COLO668 (cell line): Measurements from ENCODE around the gene COL23A1.
"Not testable (repeated sequence)": the region's sequence is repeated elsewhere in the genome, so short reads cannot be mapped to it uniquely, and the experiment has no call there.

ENCODE experiments used
- DNase-seq: peaks from one replicate; lab custom pipeline; 2025; ENCODE audit not compliant: unreplicated experiment; lab: John Stamatoyannopoulos, UW

The COL23A1 gene

DNA sequence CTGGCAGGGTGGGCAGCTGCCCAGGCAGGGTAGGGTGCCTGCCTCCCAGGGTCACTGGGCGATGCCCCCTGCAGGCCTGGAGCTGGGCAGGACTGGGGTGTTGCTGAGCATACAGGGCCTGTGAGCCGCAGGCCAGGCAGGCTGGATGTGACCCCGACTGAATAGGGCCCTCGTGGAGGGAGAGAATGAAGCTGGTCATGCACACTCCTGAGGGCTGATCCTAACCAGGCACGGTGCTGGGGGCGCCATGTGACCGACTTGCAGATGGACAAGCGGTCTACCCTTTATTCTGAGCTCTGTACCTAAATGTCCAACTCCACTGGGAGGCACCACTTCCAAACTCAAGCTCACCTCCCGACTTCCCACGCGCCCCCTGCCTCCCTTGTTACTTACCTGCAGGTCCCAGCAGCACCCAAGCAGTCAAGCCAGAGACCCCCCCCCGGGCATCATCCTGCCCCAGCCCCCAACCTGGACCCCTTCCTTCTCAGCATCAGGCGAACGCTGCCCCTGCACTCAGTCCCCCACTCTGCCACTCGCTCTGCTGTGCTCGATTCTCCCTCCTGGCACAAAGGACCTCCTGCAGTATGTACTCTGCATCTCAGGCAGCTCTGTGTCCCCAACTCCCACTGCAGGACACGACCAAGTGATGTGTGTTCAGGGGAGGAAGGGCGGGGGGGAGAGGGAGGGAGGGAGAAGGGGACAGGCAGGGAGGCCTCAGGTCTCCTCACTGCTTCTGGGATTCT is 280.8 kb downstream of the COL23A1 start:
- no peak for DNase-seq

- DNase-seq, result no peak
These were observed 281.6 kb downstream of the COL23A1 start for GRCh38 chr5:178308541-178309092.

DNA sequence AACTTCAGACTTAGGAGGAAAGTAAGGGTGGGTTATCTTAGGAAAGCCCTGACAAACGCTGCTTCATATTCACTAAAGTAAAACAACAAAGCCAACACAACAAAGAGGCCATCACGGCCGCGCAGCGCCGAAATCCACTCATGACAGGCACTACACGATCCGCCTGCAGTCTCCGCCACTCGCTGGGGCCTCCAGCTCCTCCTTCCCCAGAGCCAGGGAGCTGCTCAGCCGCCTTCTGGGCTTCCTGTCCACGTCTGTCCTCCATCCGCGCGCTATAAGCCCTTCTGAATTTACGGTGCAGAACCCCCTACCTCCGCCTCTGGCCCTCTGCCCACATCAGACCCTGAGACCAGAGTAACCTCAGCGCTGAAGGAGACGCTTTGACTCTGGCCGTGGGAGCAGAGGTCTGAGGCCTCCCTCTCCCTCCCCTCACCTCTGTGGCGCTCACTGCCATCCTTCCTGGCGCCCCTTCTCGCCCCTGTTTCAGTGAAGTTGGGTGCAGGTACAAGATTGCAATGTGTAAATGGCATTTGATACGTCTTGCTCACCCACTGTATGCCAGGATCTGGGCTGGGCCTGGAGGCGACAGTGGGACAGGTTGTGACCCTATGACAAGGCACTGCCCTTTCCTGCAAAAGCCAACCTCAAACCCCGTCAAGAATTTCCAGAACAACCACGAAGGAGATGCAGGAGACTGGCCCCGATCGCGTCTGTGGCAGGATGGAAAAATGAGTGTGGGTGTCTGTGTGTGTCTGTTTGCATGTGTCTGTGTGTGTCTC is 282.7 kb downstream of the COL23A1 start:
- no peak for DNase-seq

DNA sequence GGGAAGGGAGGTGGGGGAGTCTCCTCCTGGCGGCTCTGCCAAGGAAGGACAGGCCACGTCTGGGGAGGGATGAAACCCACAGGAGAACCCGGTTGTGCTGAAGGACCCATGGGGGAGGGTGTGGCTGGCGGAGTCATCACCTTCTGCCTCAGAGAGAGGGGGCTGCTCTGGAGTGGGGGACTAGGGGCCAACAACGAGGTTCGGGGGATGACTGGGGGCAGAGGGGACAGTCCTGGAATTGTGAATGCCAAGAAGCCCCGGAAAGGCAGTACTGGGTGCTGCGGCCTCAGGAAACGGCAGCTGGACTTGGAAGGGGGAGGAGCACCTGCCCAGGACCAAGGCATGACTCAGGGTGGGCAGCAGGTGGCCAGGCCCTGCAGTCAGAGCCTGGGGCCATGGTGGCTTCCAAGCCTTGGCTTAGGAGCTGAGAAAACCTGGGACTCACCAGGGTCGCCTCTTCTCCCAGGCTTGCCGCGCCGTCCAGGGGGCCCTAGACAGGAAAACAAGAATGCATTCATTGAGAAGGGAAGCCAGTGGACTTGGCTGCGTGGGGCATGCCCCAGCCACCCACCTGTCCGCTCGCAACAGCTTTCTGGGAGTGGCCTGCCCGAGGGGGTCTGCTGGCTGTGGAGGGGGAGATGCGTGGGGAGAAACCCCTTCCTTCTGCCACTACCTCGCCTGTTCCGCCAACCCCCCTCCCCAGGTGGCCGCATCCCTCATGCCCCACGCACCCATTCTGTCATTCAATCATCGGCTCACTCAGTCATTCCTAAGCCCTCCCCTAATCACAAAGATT is 283.6 kb downstream of the COL23A1 start:
- no peak for DNase-seq

- no peak for DNase-seq
These were observed 284.4 kb downstream of the COL23A1 start for GRCh38 chr5:178305801-178306200.

DNA sequence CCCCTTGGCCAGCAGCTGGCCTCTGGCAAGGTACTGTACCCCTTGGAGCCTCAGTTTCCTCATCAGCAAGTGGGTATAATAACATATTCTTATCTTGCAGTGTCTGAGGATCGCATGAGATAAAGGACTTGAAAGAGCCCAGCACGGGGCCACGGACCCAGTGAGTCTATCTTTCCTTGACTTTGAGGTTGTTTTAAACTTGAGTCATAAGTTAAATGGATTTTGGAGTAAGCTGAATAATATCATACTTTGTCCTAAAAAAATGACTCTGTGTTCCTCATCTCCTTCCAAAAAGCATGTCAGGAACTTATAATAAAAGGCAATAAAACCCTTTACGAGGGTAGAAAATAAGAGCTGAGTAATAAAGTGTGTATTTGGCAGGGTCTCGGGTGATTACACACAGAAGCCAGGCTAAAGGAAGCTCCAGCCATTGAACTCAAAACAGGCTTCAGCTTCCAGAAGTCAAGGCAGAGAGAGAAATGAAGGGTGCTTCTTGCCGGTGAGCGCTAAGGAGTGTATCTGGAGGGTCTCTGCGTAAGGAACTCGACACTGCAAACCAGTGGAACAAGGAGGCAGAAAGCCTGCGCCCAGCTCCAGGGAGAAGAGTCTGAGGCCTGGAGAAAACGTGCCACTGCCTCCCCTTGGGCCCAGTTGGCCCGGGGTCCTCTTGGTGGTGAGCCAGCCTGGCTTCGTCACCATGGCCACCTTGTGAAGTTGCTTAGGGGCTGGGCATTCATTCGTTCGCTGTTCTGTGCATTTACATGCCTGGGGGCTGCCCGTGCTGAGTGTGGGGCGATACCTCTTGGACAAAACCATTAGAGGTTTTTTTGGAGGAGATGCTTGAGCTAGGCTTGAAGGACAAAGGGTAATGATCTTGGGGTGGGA is 285.2 kb downstream of the COL23A1 start:
- DNase-seq, result no peak

DNA sequence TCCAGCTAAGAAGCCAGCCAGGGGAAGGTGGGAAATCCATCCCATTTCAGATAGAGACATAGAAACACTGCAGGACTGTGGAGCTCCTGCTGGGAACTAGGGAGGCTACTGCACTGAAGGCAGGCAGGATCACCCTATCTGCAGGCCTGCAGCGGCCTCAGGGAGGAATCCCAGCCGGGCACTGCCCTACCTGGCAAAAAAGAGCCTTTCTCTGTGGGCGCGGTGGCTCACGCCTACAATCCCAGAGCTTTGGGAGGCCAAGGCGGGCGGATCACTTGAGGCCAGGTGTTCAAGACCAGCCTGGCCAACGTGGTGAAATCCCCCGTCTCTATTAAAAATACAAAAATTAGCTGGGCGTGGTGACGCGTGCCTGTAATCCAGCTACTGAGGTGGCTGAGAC is 286.2 kb downstream of the COL23A1 start:
- no peak for DNase-seq

DNA sequence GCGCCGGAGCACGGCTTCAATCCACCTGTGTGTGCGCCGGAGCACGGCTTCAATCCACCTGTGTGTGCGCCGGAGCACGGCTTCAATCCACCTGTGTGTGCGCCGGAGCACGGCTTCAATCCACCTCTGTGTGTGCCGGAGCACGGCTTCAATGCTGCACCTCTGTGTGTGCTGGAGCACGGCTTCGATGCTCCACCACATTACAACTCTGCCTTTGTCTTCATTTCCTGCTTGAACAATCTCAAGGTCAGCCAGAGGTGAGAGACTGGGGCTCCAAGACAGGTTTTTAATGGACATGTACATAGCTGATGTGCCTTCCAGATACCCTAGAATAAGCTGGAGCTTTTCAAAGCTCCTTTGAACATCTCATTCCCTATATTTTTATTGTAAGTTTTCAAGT is 287.9 kb downstream of the COL23A1 start:
- not testable (repeated sequence) for DNase-seq

- DNase-seq, result no peak
These were observed 288.6 kb downstream of the COL23A1 start for GRCh38 chr5:178301641-178302040.

GRCh38 chr5:178298283-178298807 is 291.8 kb downstream of the COL23A1 start:
- no peak for DNase-seq

GRCh38 chr5:178297751-178298150 is 292.4 kb downstream of the COL23A1 start:
- DNase-seq, result no peak

DNA sequence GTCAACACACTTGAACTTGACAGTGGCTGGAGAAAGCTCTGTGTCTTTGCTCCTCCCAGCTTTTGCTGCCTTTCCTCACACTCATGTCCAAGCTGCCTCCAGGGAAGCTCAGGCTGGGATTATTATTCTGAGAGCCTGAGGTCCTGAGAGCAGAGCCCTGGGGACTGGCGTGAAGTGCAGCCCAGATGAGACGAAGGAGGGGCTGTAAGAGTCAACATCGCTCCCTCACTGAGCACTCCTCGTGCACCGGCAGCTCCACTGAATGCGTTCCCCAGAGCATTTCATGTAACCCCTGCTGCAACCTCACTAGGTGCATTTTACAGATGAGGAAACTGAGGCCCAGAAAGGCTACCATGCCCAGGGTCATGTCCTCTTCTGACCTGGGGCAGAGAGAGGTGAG is 294.1 kb downstream of the COL23A1 start:
- no peak for DNase-seq

- DNase-seq, result no peak
These were observed 294.6 kb downstream of the COL23A1 start for GRCh38 chr5:178295589-178295988.

DNA sequence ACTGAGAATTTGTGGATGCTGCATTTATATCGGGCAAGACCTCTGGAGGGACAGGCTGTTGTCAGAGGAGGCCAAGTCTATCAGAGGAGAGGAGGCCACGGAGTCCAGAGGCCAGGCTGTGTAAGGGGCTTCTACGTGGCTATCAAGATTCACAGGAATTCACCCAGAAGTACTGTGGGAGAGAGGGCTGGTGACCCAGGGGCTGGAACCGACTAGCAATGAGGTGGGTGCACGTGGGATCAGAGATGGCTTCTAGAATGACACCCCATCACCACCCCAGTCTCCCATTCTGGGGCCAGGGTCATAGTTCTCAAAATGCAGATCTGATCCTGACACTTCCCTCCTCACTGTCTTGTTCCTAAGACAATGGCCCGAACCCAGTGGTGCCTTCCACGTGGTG is 296.4 kb downstream of the COL23A1 start:
- DNase-seq, result no peak

GRCh38 chr5:178293400-178293799 is 296.8 kb downstream of the COL23A1 start:
- DNase-seq, result no peak

- DNase-seq, result no peak
These were observed 297.4 kb downstream of the COL23A1 start for GRCh38 chr5:178292826-178293205.

DNA sequence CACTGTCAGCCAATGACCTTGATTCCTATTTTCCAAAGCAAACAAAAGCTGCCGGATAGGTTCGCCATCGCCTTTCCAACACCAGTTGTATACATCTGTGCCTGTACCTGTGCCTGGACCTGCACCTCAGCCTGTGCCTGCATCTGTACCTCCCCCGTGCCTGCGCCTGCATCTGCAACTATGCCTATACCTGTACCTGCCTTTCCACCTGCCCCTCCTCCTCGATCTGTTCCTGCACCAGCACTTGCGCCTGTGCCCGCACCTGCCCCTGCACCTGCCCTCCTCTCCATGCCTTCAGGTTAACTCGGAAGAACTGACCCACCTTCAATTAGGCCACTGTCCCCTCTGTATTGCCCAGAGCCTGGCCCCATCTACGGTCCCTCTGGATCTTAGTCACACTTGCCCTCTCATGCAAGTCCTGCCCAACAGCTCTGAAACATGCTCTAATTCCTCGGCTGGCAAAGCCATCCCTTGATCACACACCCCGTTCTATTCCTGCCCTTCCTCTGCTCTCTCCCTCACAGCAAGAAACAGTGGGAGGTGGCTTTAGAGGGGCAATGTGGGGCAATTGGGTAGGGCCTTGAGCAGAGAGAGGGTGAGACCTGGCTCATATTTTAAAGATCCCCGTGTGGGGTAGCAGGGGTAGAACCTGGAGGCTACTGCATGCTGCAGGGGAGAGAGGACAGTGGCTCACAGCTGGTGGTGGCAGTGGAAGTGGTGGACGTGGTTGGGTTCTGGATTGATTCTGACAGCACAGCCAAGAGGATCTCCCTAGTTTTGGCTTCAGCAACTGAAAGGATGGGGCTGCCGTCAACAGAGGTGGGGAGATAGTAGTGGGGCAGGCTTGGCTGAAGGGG is 298.0 kb downstream of the COL23A1 start:
- no peak for DNase-seq

GRCh38 chr5:178291161-178291561 is 299.0 kb downstream of the COL23A1 start:
- no peak for DNase-seq

DNA sequence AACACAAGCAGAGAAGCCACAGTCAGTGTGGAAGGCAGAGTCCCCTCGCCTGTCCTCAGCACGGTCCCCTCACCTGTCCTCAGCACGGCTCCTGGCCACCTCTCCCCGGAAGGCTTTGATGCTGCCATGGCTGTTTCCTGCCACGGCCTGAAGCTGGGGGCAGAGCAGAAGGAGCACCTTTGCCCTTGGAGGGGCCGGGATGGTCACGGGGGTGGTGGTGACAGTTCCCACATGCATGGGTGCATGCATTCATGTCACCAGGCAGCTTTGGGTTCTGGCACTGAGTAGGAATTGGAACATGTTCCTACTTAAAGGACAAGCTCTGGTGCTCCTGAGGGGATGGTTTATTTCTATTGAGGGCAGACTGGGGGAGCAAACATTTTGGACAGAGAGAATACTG is 299.8 kb downstream of the COL23A1 start:
- no peak for DNase-seq
